H1 (cell line): ENCODE results near the gene P2RX2.

Source experiments
- EP300 ChIP-seq, 2 experiments: IDR thresholded peaks; 1 replicate in 1 of 2; 2 replicates in 1 of 2; pipeline ENCODE4 v1.6.1; 2011 to 2012; ENCODE audit warnings: low read depth in 2 of 2, low read length in 2 of 2, mild to moderate bottlenecking in 2 of 2, borderline replicate concordance in 1 of 2, inconsistent platforms in 1 of 2, moderate library complexity in 1 of 2
- FOSL1 ChIP-seq: IDR thresholded peaks from 2 replicates; pipeline ENCODE4 v1.6.1; 2011; ENCODE audit warnings: mild to moderate bottlenecking, low read depth, low read length, moderate library complexity; ENCODE audit not compliant: insufficient read depth
- POLR2A ChIP-seq, 2 experiments: IDR thresholded peaks; 1 replicate in 1 of 2; 2 replicates in 1 of 2; pipeline ENCODE4 v1.6.1; 2011; ENCODE audit warnings: low read depth in 2 of 2, low read length in 2 of 2, mild to moderate bottlenecking in 2 of 2; ENCODE audit errors: control extremely low read depth in 1 of 2
- TAF1 ChIP-seq: IDR thresholded peaks from 2 replicates; pipeline ENCODE4 v1.6.1; 2011; ENCODE audit warnings: mild to moderate bottlenecking, low read depth, low read length
- YY1 ChIP-seq: IDR thresholded peaks from 2 replicates; pipeline ENCODE4 v1.6.1; 2011; ENCODE audit warnings: low read depth, mild to moderate bottlenecking, low read length

- TF ChIP-seq EP300 (IDR thresholded peaks at IDR 0.05; ENCODE audit: borderline replicate concordance in 1 of 2, low read depth in 2 of 2, low read length in 2 of 2) = no peak
- no peak for TF ChIP-seq TAF1
- no peak for TF ChIP-seq FOSL1
- TF ChIP-seq POLR2A (IDR thresholded peaks at IDR 0.05; ENCODE audit: control extremely low read depth in 1 of 2, low read depth in 2 of 2, low read length in 2 of 2) = no peak
- no peak for TF ChIP-seq YY1
Observed at GRCh38 chr12:132588821-132589669, 29.5 kb upstream of the P2RX2 start.
